Measurements from ENCODE around the gene CES4A.

The CES4A gene

GRCh38 chr16:66947302-66948065 lies 40.9 kb upstream of the CES4A start:
- Histone ChIP-seq H3K4me1 (ENCODE audit: control insufficient read depth, insufficient read depth, low read length, unreplicated experiment) (no peaks in the 10 kb centered on the region), H3K27me3 (ENCODE audit: insufficient read depth, low read length) (no peaks in the 10 kb centered on the region; the same call in 1 of the 2 replicates), H3K27ac (ENCODE audit: low read depth, low read length) (no peak overlapping the region), H3K36me3 (ENCODE audit: insufficient read depth, low read length) (no peaks in the 10 kb centered on the region), H2AFZ (ENCODE audit: low read length, unreplicated experiment) (peak overlapping the region; percentile 98), H3K4me3 (ENCODE audit: low read depth, low read length) (peak overlapping the region; percentile 81), H3K79me2 (ENCODE audit: control insufficient read depth, insufficient read depth, low read length, unreplicated experiment) (no peaks in the 10 kb centered on the region)

- Histone ChIP-seq H3K79me2 (ENCODE audit: control insufficient read depth, insufficient read depth, low read length, unreplicated experiment) (no peaks in the 10 kb centered on the region), H3K36me3 (ENCODE audit: insufficient read depth, low read length) (no peaks in the 10 kb centered on the region), H3K27me3 (ENCODE audit: insufficient read depth, low read length) (no peaks in the 10 kb centered on the region; the same call in 1 of the 2 replicates), H3K27ac (ENCODE audit: low read depth, low read length) (no peak overlapping the region), H2AFZ (ENCODE audit: low read length, unreplicated experiment) (peak overlapping the region; percentile 98), H3K4me1 (ENCODE audit: control insufficient read depth, insufficient read depth, low read length, unreplicated experiment) (no peaks in the 10 kb centered on the region), H3K4me3 (ENCODE audit: low read depth, low read length) (peak overlapping the region; percentile 81)
These were observed 40.1 kb upstream of the CES4A start for GRCh38 chr16:66948134-66948836.

- no peaks in the 10 kb centered on the region; the same call in 1 of the 2 replicates for H3K27me3 ChIP-seq (ENCODE audit: insufficient read depth, low read length)
- no peaks in the 10 kb centered on the region for H3K79me2 ChIP-seq (ENCODE audit: control insufficient read depth, insufficient read depth, low read length, unreplicated experiment)
- H3K4me3 ChIP-seq (ENCODE audit: low read depth, low read length): peak overlapping the region; percentile 81
- peak overlapping the region; percentile 98 for H2AFZ ChIP-seq (ENCODE audit: low read length, unreplicated experiment)
- H3K27ac ChIP-seq (ENCODE audit: low read depth, low read length): no peak overlapping the region
- H3K4me1 ChIP-seq (ENCODE audit: control insufficient read depth, insufficient read depth, low read length, unreplicated experiment): no peaks in the 10 kb centered on the region
- H3K36me3 ChIP-seq (ENCODE audit: insufficient read depth, low read length): no peaks in the 10 kb centered on the region
These were observed 39.6 kb upstream of the CES4A start for GRCh38 chr16:66948837-66949225.

- Histone ChIP-seq H3K4me1 (ENCODE audit: control insufficient read depth, insufficient read depth, low read length, unreplicated experiment) (no peaks in the 10 kb centered on the region), H3K36me3 (ENCODE audit: insufficient read depth, low read length) (no peaks in the 10 kb centered on the region), H3K27ac (ENCODE audit: low read depth, low read length) (no peak overlapping the region), H3K27me3 (ENCODE audit: insufficient read depth, low read length) (no peaks in the 10 kb centered on the region; the same call in 1 of the 2 replicates), H3K4me3 (ENCODE audit: low read depth, low read length) (no peak overlapping the region), H2AFZ (ENCODE audit: low read length, unreplicated experiment) (no peak overlapping the region), H3K79me2 (ENCODE audit: control insufficient read depth, insufficient read depth, low read length, unreplicated experiment) (no peaks in the 10 kb centered on the region)
These were observed 38.9 kb upstream of the CES4A start for GRCh38 chr16:66949472-66949871.

GRCh38 chr16:66950437-66950836 lies 38.0 kb upstream of the CES4A start:
- Histone ChIP-seq H3K27ac (ENCODE audit: low read depth, low read length) (no peak overlapping the region), H2AFZ (ENCODE audit: low read length, unreplicated experiment) (no peak overlapping the region), H3K4me3 (ENCODE audit: low read depth, low read length) (no peak overlapping the region), H3K27me3 (ENCODE audit: insufficient read depth, low read length) (no peaks in the 10 kb centered on the region; the same call in 1 of the 2 replicates), H3K4me1 (ENCODE audit: control insufficient read depth, insufficient read depth, low read length, unreplicated experiment) (no peaks in the 10 kb centered on the region), H3K36me3 (ENCODE audit: insufficient read depth, low read length) (no peaks in the 10 kb centered on the region), H3K79me2 (ENCODE audit: control insufficient read depth, insufficient read depth, low read length, unreplicated experiment) (no peaks in the 10 kb centered on the region)

GRCh38 chr16:66950971-66951790 lies 37.2 kb upstream of the CES4A start:
- Histone ChIP-seq H2AFZ (ENCODE audit: low read length, unreplicated experiment) (no peak overlapping the region), H3K27ac (ENCODE audit: low read depth, low read length) (no peak overlapping the region)

GRCh38 chr16:66952430-66953110 lies 35.8 kb upstream of the CES4A start:
- Histone ChIP-seq H3K79me2 (ENCODE audit: control insufficient read depth, insufficient read depth, low read length, unreplicated experiment) (no peaks in the 10 kb centered on the region), H3K4me3 (ENCODE audit: low read depth, low read length) (no peak overlapping the region), H2AFZ (ENCODE audit: low read length, unreplicated experiment) (no peak overlapping the region), H3K4me1 (ENCODE audit: control insufficient read depth, insufficient read depth, low read length, unreplicated experiment) (no peaks in the 10 kb centered on the region), H3K27me3 (ENCODE audit: insufficient read depth, low read length) (no peaks in the 10 kb centered on the region; the same call in 1 of the 2 replicates), H3K27ac (ENCODE audit: low read depth, low read length) (no peak overlapping the region), H3K36me3 (ENCODE audit: insufficient read depth, low read length) (no peaks in the 10 kb centered on the region)

More at GRCh38 chr16:66950971-66951790, 37.2 kb upstream of the CES4A start:
- H3K27me3 ChIP-seq (ENCODE audit: insufficient read depth, low read length): no peaks in the 10 kb centered on the region; the same call in 1 of the 2 replicates
- no peaks in the 10 kb centered on the region for H3K4me1 ChIP-seq (ENCODE audit: control insufficient read depth, insufficient read depth, low read length, unreplicated experiment)
- no peaks in the 10 kb centered on the region for H3K36me3 ChIP-seq (ENCODE audit: insufficient read depth, low read length)
- H3K4me3 ChIP-seq (ENCODE audit: low read depth, low read length): no peak overlapping the region
- no peaks in the 10 kb centered on the region for H3K79me2 ChIP-seq (ENCODE audit: control insufficient read depth, insufficient read depth, low read length, unreplicated experiment)

- Histone ChIP-seq H3K27ac (ENCODE audit: low read depth, low read length) (no peak overlapping the region), H2AFZ (ENCODE audit: low read length, unreplicated experiment) (no peak overlapping the region), H3K4me1 (ENCODE audit: control insufficient read depth, insufficient read depth, low read length, unreplicated experiment) (no peaks in the 10 kb centered on the region)
These were observed 34.8 kb upstream of the CES4A start for GRCh38 chr16:66953462-66954096.

GRCh38 chr16:66954097-66954659 lies 34.2 kb upstream of the CES4A start:
- no peak overlapping the region for H3K4me3 ChIP-seq (ENCODE audit: low read depth, low read length)
- H3K4me1 ChIP-seq (ENCODE audit: control insufficient read depth, insufficient read depth, low read length, unreplicated experiment): no peaks in the 10 kb centered on the region
- no peaks in the 10 kb centered on the region for H3K36me3 ChIP-seq (ENCODE audit: insufficient read depth, low read length)
- H3K27me3 ChIP-seq (ENCODE audit: insufficient read depth, low read length): peaks cover 3% of the 10 kb centered on the region; the same call in 1 of the 2 replicates
- no peaks in the 10 kb centered on the region for H3K79me2 ChIP-seq (ENCODE audit: control insufficient read depth, insufficient read depth, low read length, unreplicated experiment)
- H3K27ac ChIP-seq (ENCODE audit: low read depth, low read length): no peak overlapping the region
- no peak overlapping the region for H2AFZ ChIP-seq (ENCODE audit: low read length, unreplicated experiment)

More at GRCh38 chr16:66953462-66954096, 34.8 kb upstream of the CES4A start:
- H3K4me3 ChIP-seq (ENCODE audit: low read depth, low read length): no peak overlapping the region
- no peaks in the 10 kb centered on the region for H3K36me3 ChIP-seq (ENCODE audit: insufficient read depth, low read length)
- H3K79me2 ChIP-seq (ENCODE audit: control insufficient read depth, insufficient read depth, low read length, unreplicated experiment): no peaks in the 10 kb centered on the region
- peaks cover 3% of the 10 kb centered on the region for H3K27me3 ChIP-seq (ENCODE audit: insufficient read depth, low read length)

All from ACC112 (cell line).